Measurements from ENCODE around the gene CASP12.

Gene CASP12

GRCh38 chr11:104881117-104881794 is 17.0 kb downstream of the CASP12 start:
- TF ChIP-seq, protein P1, sequence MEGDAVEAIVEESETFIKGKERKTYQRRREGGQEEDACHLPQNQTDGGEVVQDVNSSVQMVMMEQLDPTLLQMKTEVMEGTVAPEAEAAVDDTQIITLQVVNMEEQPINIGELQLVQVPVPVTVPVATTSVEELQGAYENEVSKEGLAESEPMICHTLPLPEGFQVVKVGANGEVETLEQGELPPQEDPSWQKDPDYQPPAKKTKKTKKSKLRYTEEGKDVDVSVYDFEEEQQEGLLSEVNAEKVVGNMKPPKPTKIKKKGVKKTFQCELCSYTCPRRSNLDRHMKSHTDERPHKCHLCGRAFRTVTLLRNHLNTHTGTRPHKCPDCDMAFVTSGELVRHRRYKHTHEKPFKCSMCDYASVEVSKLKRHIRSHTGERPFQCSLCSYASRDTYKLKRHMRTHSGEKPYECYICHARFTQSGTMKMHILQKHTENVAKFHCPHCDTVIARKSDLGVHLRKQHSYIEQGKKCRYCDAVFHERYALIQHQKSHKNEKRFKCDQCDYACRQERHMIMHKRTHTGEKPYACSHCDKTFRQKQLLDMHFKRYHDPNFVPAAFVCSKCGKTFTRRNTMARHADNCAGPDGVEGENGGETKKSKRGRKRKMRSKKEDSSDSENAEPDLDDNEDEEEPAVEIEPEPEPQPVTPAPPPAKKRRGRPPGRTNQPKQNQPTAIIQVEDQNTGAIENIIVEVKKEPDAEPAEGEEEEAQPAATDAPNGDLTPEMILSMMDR (IDR thresholded peaks at IDR 0.05), result no peak

- TF ChIP-seq, protein P1 (IDR thresholded peaks at IDR 0.05), result no peak
Measured at GRCh38 chr11:104879514-104880190, 18.6 kb downstream of the CASP12 start.

- TF ChIP-seq, protein P1 (IDR thresholded peaks at IDR 0.05), result no peak
Measured at GRCh38 chr11:104876861-104877431, 21.3 kb downstream of the CASP12 start.

- TF ChIP-seq, protein P1 (IDR thresholded peaks at IDR 0.05), result no peak
Measured at GRCh38 chr11:104876324-104876723, 21.9 kb downstream of the CASP12 start.

GRCh38 chr11:104873252-104873651 is 25.0 kb downstream of the CASP12 start:
- TF ChIP-seq, protein P1 (IDR thresholded peaks at IDR 0.05), result no peak

DNA sequence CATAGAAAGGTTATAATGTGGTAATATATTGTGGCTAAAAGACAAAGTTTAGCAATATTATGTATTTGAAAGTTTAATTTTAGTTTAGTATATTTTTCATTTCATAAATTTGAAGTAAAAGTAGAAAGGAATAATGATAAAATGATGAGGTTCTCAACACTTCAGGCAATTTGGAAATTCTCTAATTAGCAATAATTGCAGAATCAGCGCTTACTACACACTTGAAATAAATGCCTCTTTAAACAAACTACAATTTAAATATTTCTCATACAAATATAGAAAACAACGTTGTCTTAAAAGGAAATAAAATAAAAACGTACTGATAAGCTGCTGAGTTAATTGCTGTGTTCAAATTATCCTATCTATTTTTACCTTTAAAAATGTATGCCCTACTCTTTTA is 25.9 kb downstream of the CASP12 start:
- TF ChIP-seq, protein P1 (IDR thresholded peaks at IDR 0.05), result no peak

GRCh38 chr11:104870910-104871309 is 27.4 kb downstream of the CASP12 start:
- TF ChIP-seq, protein P1 (IDR thresholded peaks at IDR 0.05), result no peak
